ENCODE measurements around the gene PSMA3.

Gene PSMA3

DNA sequence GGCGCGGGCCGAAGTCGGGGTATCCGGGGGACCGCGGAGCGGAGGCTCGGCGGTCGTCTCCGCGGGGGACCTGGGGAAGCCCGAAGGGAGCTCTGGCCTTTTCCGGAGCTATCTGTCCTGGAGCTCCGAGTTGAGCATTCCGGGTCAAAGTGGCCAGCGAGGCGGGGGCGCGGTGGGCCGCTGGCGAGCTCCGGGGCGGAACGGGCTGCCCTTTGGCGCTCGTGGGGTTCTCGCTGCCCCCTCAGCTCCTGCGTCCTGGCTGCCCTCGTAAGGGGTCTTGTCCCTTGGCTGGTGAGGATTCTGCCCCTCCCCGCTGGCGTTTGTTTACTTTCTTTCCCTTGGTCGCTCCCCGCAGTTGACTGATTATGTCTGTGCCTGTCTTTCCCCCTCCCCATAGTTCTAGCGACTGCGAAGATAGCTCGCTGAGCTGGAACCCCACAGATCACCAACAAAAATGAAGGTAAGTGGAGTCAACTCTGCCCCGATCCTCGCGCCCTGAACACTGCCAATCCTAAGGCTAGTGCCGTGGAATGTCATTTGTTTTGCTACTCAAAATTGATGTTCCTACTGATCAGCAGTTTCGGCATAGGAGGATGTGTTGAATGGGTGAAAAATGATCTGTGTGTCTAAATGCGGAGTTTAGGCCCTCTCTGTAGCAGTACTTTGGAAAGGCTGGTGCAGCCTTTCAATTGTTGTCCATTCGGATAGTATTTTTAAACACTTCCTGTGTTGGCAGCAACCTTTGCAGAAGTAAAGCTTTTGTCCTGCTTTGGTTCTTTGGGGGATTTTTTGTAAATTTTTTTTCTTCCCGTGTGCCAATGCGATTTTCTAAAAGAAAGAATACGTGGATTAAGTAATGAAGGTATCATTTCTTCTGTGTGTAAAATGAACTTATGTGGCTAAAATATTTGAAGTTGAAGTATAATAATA, 55.0 kb downstream of the PSMA3 start:
- DNase-seq (ENCODE audit: low read depth) = no peak

- no peak for DNase-seq (ENCODE audit: low read depth)
Observed at GRCh38 chr14:58301416-58301815, 56.8 kb downstream of the PSMA3 start.

GRCh38 chr14:58305730-58306129, 61.1 kb downstream of the PSMA3 start:
- no peak for DNase-seq (ENCODE audit: low read depth)

GRCh38 chr14:58307597-58308316, 63.1 kb downstream of the PSMA3 start:
- no peak for DNase-seq (ENCODE audit: low read depth)

- DNase-seq (ENCODE audit: low read depth) = no peak
Observed at GRCh38 chr14:58309086-58309485, 64.4 kb downstream of the PSMA3 start.

- DNase-seq (ENCODE audit: low read depth) = no peak
Observed at GRCh38 chr14:58313699-58314098, 69.1 kb downstream of the PSMA3 start.

GRCh38 chr14:58315606-58316005, 71.0 kb downstream of the PSMA3 start:
- DNase-seq (ENCODE audit: low read depth) = no peak
